Activated CD4-positive, alpha-beta T cell treated with anti-CD3 and anti-CD28 coated beads for 48 hours (primary cell): ENCODE data around the gene GSTM1.
A peak's percentile ranks its signal among the peaks of the same experiment; 100 is the strongest.
"Not testable (repeated sequence)": the region's sequence is repeated elsewhere in the genome, so short reads cannot be mapped to it uniquely, and the experiment has no call there.

Experiments
- DNase-seq: peaks from one replicate; pipeline ENCODE4 v3.0.0-alpha.2; 2020

The GSTM1 gene

GRCh38 chr1:109660691-109661026, 27.0 kb upstream of the GSTM1 start:
- not testable (repeated sequence) for DNase-seq

DNA sequence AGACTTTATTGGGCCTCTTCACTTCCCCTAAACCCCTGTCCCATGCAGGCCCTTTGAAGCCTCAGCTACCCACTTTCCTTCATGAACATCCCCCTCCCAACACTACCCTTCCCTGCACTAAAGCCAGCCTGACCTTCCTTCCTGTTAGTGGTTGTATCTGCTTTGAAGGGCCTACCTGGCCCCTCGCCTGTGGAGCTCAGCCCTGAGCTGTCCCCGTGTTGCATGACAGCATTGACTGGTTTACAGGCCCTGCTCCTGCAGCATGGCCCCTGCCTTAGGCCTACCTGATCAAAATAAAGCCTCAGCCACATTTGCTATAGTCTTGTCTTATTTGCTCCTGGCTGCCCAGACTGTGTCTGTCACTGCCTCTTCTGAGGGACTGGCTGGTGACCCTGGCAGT, 26.2 kb upstream of the GSTM1 start:
- no peak for DNase-seq

GRCh38 chr1:109664671-109665070, 22.9 kb upstream of the GSTM1 start:
- no peak for DNase-seq

DNA sequence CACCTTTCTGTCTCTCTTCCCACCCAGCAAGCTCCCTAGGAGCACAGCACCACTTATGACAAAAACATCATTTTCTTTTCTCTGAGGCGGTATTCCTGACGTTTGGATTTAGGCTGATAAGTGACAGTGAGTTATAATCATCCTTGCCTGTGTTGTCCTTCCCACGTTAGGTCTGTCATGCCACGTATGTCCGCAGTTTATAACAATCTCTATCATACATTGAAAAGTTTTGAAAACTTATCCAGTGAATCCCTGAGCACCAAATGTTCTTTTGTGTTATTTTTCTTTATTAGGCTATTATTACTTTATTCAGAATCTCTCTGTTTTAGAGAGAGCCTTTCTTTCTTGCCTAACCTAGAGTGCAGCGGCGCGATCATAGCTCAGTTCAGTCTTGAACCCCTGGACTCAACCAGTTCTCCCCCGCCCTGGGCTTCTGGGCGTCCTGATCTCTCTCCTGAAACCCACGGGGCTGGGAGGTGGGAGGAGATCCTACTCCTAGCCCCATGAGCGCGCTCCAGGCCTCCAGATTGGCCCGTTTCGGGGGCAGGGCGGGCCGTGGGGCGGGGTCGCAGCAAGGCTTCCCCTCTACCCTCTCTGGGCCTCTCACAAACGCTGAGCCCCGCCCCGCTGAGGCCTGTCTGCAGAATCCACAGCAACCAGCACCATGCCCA, 20.0 kb upstream of the GSTM1 start, which contains the start of gene GSTM2:
Gene GSTM2, plus strand, starts transcription at position 606 of the 671 bp plus-strand sequence. Its CDS starts 59 bp downstream, at position 665.
- peak; percentile 91 for DNase-seq

- no peak for DNase-seq
Observed at GRCh38 chr1:109668123-109668775, 19.4 kb upstream of the GSTM1 start.

DNA sequence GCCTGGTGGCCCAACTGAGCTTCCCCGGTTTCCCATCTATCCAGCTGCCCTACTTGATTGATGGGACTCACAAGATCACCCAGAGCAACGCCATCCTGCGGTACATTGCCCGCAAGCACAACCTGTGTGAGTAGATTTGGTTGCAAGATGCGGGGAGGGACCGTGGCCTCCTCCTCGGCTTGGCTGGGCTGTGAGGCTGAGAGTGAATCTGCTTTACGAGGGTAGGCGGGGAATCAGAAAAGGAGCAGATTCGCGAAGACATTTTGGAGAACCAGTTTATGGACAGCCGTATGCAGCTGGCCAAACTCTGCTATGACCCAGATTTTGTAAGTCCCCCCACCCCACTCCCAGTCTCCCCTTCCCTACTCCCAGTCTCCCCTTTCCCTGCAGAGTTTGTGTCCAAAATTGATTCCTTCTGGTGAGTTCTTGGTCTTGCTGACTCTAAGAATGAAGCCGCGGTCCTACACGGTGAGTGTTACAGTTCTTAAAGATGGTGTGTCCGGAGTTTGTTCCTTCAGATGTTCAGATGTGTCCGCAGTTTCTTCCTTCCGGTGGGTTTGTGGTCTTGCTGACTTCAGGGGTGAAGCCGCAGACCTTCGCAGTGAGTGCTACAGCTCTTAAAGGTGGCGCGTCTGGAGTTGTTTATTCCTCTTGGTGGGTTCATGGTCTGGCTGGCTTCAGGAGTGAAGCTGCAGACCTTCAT, 18.2 kb upstream of the GSTM1 start:
- DNase-seq: no peak

DNA sequence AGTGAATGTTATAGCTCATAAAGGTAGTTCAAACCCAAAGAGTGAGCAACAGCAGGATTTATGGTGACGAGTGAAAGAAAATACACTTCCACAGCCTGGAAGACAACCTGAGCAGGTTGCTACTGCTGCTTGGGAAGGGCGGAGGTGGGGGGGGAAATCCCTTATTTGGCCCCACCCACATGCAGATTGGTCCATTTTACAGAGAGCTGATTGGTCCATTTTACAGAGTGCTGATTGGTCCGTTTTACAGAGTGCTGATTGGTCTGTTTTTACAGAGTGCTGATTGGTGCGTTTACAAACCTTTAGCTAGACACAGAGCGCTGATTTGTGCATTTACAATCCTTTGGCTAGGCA, 17.7 kb upstream of the GSTM1 start:
- DNase-seq: not testable (repeated sequence)

GRCh38 chr1:109671067-109671466, 16.6 kb upstream of the GSTM1 start:
- DNase-seq: no peak

DNA sequence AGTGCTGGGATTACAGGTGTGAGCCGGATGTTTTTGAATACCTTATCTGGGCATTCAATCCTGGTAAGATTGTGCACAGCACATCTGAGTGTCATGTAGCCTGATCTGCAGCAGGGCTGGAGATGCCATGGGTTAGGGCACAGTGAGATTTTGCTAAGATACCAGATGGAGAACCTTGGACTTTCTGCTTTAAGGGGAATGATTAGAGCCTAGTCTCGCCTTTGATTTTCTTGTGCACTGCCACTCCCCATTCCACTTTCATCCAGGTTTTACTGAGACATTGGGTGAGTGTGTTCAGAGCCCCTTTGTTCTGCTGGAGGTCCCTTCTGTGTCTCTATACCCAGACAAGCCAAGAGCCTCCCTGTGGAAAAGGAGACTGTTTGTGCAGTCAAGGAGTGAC, 13.8 kb upstream of the GSTM1 start:
- not testable (repeated sequence) for DNase-seq

- DNase-seq: not testable (repeated sequence)
Observed at GRCh38 chr1:109676683-109677381, 10.8 kb upstream of the GSTM1 start.

- no peak for DNase-seq
Observed at GRCh38 chr1:109677459-109677858, 10.2 kb upstream of the GSTM1 start.

GRCh38 chr1:109678637-109679036, 9.0 kb upstream of the GSTM1 start:
- not testable (repeated sequence) for DNase-seq

- not testable (repeated sequence) for DNase-seq
Observed at GRCh38 chr1:109684777-109685176, 2.8 kb upstream of the GSTM1 start.

- DNase-seq: not testable (repeated sequence)
Observed at GRCh38 chr1:109685399-109685798, 2.2 kb upstream of the GSTM1 start.

DNA sequence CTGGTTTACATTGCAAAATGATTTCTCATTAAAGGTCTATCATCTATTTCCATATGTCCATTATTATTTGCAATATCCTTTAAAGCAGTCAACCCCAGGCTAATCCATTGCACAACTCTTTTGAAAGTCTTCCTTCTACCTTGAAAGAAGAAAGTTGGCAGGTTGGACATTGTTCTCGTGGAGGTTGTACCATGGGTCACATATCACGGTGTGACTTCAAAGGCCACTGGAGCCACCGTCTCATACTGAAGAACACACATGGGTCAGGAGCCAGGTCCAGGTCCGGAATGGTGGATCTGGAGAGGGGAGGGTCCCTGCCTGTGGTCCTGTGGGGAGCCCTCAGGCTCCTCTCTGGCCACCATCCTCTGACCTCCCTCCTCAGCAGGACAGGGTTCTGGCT, 1.7 kb upstream of the GSTM1 start:
- DNase-seq: not testable (repeated sequence)

DNA sequence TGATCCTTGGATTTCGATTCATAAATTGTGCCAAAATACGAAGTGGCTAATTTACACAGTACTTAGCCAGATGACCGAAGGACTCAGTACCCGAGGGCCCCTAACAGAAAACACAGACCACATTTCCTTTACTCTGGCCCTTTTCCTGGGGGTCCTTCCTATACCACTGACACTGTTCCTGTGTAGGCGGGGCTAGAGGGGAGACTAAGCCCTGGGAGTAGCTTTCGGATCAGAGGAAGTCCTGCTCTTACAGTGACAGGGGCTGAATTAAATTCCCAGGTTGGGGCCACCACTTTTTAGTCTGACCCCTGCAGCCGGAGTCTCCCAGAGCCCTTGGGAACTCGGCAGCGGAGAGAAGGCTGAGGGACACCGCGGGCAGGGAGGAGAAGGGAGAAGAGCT, 508 bp upstream of the GSTM1 start:
- not testable (repeated sequence) for DNase-seq

- DNase-seq: no peak
Observed at GRCh38 chr1:109689844-109690405, 2.3 kb downstream of the GSTM1 start.

- DNase-seq: no peak
Observed at GRCh38 chr1:109691759-109692158, 4.1 kb downstream of the GSTM1 start.

GRCh38 chr1:109694400-109694799, 6.8 kb downstream of the GSTM1 start:
- not testable (repeated sequence) for DNase-seq

DNA sequence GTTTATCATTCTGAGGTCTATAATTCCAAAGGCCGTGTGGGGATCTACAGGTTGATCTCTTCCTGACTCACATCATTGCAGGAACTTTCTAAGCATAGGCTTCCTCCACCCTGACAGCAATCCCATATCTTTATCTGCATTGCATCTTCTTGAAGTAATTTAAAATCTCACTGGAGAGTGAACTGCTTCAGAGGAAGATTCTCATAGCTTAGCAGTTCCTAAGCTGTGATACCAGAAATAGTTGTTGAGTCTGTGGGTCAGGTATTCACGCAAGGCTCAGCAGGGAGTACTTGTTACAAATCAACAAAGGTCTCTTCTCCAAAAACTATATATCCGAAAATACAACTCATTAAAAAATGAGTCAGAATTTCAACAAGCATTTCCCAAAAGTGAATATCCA, 7.5 kb downstream of the GSTM1 start:
- DNase-seq: not testable (repeated sequence)

DNA sequence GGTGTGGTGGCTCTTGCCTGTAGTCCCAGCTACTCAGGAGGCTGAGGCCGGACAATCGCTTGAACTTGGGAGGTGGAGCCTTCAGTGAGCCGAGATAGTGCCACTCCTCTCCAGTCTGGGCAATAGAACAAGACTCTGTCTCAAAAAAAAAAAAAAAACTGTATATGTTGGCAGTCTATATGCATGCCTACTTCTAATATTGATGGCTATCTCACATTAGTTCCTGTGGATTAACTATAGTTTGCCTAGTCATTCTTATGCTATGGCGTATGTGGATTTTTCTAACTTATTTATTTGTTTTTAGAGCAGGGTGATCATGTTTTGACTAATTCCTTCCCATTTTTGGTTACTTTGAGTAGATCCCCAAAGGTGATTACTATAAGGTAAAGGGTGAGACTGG, 9.4 kb downstream of the GSTM1 start:
- no peak for DNase-seq

GRCh38 chr1:109697861-109698260, 10.2 kb downstream of the GSTM1 start:
- not testable (repeated sequence) for DNase-seq

DNA sequence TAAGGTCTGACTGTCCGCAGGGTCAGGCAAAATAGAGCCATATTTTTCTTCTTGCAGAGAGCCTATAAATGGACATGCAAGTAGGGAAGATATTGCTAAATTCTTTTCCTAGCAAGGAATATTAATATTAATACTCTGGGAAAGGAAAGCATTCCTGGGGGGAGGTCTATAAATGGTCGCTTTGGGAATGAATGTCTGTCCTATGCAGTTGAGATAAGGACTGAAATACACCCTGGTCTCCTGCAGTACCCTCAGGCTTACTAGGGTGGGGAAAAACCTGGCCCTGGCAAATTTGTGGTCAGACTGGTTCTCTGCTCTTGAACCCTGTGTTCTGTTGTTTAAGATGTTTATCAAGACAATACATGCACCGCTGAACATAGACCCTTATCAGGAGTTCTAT, 15.3 kb downstream of the GSTM1 start:
- not testable (repeated sequence) for DNase-seq
